ENCODE measurements around the gene MNAT1.

Gene MNAT1

DNA sequence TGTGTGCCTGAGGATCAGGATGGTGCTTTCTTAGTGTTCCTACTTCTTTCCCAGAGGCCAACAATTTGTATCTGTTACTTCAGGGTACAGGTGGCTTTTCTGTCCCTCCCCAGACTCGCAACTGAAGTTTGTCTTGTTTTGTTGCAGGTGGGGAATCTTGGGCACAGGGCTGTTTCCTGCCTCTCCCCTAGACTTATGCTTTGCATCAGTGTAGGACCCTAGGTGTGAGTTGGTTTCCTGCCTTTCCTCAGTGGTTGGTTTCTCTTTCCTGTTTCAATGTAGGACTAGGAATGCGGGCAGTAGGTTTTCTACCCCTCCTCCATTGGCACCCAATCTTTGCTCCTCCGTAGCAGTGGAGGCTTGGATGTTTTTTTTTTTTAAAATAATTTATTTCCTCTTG, 159.3 kb downstream of the MNAT1 start:
- DNase-seq: no peak

DNA sequence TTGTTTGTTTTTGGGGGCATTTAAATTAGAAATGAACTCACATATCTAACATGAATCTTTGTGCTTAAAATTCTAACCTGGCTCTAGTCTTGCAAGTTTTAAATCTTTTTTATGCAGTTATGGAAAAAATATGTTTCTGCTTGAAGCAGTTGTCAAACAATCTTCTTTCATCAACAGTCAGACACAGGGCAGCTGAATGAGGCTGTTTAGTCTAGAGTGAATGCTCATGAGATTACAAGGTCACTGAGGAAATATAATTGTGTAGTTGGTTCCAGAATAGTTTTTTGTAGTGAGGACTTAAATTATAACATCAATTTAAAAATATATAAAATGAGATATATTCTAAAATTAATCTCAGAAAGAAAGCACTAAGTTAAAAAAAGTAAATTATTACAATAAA, 169.8 kb downstream of the MNAT1 start:
- no peak for DNase-seq

DNA sequence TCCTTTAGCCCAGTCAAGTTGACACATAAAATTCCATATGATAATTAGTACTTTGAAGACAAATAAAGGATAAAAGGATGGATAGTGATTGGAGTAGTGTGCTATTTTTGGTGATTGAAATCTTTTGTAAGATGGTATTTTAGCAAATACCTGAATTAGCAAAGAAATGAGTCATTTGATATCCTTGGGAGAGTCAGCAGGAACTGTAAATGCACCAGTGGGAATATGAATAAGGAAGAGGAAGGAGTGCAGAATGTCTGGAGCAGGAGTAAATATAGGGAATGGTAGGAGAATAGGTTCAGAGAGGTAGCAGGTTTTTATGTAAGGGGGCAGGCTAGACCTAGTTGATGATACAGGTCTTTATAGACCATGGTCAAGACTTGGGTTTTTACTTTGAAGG, 171.4 kb downstream of the MNAT1 start:
- DNase-seq: no peak

DNA sequence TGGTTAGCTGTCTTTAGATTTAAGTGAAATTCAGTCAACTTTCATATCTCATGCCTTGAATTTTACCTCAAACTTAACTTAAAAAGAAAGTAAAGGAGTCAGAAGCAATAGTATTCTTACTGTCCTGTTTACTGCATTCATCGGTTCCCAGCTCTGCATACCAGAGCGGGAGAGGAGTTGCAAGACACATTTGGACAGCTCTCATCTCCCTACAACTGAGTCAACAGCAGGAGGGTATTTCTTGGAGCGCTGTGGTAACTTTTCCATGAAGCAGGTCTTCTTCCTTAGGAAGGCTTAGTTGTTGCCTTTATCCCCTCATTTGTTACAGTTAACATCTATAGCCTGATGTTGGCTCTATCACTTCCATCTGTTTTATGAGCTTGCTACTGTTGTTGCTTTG, 181.2 kb downstream of the MNAT1 start:
- DNase-seq: no peak

DNA sequence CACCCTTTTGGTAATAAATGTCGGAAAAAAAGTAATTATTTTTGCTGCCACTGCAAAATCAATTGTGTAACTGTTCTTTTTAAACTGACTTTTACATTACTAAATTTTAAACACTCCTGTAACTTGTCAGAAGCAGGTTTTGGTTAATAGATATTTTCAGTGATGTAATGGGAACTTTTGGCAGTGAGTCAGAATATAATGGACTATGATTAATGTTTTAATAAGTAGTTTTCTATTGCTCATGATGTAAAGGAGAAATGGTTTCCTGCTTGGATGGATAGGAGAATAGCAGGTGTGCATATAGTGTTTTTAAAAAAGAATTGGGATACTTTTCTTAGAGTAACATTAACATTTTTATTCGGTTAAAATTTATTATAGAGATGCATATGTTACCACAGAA, 187.5 kb downstream of the MNAT1 start:
- no peak for DNase-seq

DNA sequence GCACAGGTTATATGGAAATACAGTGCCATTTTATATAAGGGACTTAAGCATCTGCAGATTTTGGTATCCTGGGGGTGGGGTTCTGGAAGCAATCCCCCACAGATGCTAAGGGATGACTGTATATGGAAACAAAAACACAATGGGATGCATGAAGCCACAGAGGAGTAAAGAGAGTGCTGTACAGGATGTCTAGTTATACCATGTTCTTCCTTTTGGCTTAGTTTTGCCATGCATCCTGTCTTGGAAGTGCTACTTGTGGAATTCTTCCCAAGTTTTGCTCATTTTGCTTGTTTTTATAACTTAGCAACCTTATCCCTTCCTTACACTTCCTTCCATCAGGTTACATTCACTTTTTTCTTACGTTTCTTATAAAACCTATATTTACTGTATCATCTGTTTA, 190.7 kb downstream of the MNAT1 start:
- no peak for DNase-seq

DNA sequence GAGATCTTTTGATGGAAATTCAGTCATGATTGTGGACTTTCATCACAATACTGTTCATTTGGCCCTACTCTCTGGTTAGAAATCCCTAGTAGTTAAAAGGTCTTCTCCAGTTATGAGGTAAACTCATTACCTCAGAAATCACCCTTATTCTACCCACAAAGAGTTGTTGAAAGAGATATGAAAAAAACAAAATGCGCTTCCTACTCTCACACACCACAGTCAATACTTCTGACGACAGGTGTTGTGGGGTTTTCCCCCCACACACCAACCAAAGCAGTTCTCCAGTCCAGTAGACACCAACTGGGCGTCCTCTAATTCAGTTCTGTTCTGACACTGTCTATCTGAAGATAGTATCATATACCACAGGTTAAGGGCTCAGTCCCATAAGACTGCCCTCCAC, 191.4 kb downstream of the MNAT1 start:
- DNase-seq: no peak

DNA sequence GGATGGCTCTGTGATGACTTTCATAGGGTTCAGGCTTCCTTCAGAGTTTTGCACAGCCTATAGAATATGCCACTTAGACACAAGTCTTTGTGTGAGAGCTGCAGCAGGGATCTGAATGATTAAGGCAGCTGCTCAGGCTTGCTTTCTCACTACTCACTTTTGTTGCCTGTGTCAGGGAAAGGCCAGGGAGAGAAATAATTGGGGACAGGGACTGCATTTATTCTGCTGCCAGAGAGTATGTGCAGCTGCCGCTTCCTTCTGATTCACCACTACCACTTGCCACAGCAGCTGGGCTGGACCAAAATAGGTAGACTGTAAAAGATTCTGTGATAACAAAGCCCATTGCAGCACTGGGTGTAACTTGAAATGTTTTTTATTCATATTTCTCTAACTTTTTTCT, 196.7 kb downstream of the MNAT1 start:
- DNase-seq: peak; percentile 86 to 90

DNA sequence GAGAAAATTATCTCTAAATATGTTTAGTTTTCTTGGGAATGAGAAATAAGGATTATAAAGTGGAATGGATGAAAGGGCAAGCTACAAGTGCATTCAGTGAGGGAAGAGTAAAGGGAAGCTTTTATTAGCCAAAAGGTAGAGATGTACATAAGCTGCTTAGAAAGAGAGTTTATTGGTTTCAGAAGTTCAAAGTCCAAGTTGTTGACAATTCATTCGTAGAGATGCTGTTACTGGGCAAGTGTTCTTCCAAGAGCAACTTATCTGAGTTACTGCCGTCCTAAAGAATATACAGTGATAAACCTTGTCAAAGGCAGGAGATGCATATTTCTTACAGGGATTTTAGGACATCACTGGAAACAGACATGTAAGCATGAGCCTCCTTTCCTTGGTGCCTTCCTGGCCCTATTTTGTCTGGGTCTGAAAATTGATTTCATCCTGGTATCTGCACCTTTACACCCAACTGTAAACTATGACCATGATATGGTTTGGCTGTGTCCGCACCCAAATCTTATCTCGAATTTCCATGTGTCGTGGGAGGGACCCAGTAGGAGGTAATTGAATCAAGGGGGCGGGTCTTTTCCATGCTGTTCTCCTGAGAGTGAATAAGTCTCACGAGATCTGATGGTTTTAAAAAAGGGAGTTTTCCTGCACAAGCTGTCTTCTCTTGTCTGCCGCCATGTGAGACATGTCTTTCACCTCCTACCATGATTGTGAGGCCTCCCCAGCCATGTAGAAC, 199.5 kb downstream of the MNAT1 start:
- no peak for DNase-seq

DNA sequence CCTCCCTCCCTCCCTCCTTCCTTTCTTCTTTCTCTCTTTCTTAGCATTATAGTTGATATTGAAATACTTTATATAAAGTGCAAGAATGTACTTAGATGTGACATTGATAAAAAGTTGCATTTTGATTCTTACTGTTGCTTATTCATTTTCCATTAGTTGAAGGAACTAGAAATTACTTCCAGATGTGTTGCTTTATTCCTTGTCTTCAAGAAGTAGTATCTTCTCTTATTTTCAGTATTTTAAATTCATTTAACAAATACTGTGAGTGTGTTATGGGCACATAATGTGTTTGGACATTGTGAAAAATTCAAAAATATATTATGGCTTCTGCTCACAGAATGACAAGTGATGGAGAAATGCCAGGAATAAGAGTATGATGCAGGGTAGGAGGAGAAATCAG, 200.8 kb downstream of the MNAT1 start:
- no peak for DNase-seq

DNA sequence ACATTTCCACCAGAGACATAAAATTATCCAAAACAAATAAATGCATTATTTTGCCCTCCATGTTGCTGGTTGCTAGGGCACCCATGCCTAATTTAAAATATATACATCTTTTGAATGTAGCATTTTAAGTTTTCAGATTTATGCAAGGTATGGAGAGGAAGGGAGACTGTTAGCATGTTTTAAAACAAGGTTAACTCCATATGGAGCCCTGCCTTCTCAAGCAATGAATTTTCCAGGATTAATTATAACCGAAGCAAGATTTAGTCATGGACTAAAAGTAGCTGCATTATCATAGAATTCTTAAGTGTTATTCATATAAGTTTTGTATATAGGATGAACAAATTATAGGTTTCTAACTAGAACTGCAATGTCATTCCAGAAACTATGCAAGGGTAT, 209.1 kb downstream of the MNAT1 start:
- DNase-seq: no peak

DNA sequence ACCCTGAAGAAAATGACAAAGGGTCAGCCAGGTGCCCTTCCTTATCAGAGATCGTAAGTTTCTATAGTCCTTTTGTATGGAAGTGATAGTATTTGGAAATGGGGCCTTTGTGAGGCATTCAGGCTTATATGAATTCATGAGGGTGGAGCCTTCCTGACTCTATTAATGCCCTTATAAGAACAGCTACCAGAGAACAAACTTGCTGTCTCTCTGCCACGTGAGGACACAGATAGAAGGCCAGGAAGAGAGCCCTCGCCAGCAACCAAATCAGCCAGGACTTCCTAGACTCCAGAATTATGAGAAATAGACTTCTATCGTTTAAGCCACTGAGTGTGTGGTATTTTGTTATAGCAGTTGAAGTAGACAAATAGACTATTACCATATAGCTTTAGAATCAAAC, 209.6 kb downstream of the MNAT1 start:
- no peak for DNase-seq

DNA sequence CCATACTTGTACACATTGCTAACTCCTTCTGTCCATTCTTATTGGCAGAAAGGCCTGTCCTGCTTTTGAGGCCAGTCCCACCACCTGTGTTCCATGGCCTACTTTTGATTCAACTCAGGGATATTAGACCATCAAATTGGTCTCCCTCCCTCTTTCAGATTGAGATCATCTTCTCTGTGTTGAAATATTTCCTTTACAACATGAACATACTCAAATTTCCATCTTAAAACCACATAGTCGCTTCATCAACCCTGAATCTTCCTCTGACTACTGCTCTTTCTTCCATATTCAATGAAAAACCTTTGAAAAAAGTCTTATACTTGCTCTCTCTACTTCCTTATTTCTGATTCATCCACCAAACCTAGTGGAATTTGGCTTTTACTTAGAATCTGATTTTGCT, 211.4 kb downstream of the MNAT1 start:
- no peak for DNase-seq

DNA sequence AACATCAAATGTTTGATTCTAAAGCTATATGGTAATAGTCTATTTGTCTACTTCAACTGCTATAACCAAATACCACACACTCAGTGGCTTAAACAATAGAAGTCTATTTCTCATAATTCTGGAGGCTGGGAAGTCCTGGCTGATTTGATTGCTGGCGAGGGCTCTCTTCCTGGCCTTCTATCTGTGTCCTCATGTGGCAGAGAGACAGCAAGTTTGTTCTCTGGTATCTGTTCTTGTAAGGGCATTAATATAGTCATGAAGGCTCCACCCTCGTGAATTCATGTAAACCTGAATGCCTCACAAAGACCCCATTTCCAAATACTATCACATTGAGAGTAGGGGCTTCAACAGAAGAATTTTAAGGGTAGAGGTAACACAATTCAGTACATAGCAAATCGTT, 212.2 kb downstream of the MNAT1 start:
- no peak for DNase-seq

DNA sequence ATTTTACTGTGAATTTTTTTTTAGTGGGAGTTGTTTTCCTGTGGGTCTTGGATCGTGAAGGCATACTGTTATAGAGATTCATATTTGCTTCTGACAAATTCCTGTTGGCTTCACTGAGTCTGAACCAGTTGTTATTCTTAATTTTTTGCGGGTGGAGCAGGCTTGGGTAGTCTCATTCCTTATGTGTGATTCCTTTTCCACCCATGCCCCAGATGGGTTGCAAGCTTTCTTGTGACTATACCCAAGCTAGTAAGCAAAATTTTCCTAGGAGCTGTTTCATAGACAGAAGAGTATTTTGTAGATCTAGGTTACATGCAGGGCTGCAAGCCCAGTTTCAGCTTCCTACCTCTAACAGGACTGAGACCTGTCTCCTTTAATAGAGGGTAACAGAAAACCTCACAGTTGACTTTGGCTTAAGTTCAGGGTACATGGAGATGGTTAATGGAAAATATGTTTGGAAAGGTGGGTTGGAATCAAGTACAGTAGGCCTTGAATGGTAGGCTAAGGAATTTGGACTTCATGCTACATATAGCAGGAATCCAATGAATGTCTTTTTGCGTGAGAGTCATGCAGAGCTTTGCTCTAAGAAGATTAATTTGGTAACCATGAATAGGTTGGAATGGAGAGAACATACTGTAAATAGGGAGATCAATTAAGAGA, 217.3 kb downstream of the MNAT1 start:
- DNase-seq: no peak

DNA sequence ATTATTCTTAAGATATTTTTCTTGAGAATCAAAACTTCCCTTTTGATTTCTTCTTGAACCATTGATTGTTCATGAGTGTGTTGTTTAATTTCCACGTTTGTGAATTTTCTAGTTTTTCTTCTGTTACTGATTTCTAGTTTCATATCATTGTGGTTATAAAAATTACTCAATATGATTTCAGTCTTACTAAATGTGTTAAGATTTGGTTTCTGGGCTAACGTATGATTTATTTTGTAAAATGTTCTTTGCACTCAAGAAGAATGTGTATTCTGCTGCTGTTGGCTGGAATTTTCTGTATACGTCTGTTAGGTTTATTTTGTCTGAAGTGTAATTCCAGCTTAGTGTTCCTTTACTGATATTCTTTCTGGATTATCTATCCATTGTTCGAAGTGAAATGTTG, 221.6 kb downstream of the MNAT1 start:
- no peak for DNase-seq

DNA sequence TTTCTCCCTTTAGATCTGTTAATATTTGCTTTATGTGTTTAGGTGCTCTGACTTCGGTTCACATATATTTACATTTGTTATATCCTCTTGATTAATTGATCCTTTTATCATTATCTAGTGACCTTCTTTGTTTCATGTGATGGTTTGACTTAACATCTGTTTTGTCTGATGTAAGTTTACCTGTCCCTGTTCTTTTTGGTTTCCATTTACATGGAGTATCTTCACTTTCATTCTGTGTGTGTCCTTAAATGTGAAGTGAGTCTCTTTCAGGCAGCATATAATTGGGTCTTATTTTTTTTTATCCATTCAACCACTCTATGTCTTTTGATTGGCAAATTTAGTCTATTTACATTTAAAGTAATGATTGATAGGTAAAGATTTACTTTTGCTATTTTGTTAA, 222.1 kb downstream of the MNAT1 start:
- DNase-seq: no peak

DNA sequence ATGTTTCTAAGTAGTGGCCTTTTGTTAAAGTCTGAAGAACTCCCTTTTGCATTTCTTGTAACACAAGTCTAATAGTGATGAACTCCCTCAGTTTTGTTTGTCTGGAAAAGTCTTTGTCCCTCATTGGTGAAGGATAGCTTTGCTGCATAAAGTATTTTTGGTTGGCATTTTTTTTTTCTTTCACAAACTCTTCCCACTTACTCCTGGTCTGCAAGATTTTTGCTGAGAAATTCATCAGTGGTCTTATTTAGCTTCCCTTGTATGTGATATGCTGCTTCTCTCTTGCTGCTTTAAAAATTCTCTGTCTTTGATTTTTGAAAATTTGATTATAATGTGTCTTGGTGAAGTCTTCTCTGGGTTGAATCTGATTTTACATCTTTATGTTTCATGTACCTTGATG, 223.6 kb downstream of the MNAT1 start:
- no peak for DNase-seq

DNA sequence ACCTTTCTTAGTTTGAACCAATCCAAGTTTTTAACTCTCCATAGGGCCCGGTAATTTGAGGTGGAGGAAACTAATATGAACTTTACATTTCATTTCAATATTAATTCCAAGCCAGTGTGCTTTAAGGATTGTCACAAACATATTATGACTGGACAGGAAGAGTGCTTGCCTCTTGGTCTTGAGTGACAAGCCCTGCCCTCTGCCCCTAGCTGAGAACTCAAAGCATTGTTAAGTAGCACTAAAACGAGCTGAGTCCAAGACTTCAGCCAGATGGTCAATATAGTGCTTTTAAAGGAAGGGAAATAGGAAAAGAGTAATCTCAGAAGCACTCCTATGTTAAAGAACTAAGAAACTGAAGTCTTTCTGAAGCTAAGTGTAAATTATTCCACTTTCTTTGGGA, 229.2 kb downstream of the MNAT1 start:
- DNase-seq: no peak

DNA sequence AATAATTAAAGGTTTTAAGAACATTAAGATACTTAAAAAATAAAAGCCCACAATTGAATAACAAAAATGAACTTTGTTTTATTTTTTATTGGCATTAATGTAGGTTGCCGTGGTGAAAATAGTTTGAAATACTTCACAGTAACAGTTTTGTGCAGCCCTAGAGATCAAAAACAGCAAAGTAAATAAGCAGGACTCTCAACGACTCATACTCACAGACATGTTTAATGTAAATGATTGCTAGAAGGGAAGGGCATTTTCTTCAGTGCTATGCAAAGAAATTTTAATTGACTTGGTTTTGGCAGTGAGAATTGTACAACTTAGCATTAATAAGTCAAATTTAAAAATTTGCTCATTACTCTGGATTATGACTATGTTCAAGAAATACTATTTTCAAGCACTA, 230.3 kb downstream of the MNAT1 start:
- DNase-seq: no peak

DNA sequence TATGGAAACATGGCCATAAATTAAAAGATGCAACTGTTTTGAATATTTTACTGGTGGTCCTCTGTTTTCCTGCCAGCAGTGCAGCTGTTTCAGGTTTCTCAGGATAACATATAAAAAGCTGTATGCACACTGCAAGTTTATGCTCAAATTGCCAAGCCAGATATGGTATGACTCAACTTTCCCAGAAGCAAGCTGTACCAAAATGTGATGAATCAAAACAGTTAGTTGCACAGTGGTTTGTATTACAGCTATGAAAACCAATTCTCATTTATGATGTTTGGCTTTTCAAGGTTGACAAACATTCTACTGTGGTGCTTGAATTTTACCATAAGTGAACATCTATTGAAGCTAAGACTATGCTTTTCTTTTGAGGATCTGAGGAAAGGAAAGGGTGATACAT, 230.8 kb downstream of the MNAT1 start:
- DNase-seq: no peak

DNA sequence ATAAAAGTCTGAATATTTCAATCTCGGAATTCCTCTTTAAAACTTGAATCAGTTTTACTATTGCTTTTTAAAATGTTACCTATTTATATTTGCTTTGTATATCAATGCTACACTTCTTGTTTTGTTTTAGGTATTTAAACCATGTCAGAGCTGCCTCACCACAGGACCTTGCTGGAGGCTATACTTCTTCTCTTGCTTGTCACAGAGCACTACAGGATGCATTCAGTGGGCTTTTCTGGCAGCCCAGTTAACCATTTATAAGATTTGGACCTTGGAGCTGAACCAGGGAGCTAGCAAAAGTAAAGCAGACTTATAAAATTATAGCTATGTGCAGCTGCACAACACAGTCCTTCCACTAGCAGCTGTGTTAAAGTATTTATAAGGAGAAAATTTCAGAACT, 233.5 kb downstream of the MNAT1 start:
- no peak for DNase-seq

DNA sequence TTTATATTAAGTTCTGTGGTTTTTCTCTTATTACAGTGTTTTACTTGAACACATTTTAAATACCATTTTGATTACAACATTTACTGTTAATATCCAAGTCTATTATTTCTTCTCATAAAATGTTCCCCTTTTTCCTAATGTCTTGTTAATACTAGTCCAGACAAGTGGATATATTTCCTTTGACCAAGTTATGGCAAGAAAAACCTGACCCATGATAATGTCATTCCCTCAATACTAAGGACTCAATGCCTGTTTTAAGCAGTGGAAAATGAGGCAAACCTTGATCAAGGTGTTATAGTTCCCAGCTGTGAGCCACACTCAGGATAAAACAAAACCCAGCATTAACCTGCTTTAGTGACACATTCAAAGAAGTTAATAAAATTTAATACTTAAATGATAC, 234.1 kb downstream of the MNAT1 start:
- DNase-seq: no peak

DNA sequence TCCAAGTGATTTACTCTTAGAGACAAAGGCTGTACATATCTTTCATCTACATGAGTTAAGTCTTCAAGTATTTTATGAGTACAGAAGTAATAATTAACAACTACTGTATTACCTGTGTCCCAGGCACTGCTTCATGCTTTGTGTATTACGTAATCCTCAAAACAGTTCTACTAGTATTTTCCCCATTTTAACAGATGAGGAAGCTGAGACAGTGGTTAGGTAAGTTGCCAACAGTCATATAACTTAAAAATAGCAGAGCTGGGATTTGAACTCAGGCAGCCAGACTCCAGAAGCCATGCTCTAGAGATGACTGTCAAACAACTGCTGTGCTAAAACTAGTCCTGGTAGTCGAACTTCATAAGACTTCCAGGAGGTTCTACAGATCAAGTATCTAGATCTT, 235.6 kb downstream of the MNAT1 start:
- no peak for DNase-seq

DNA sequence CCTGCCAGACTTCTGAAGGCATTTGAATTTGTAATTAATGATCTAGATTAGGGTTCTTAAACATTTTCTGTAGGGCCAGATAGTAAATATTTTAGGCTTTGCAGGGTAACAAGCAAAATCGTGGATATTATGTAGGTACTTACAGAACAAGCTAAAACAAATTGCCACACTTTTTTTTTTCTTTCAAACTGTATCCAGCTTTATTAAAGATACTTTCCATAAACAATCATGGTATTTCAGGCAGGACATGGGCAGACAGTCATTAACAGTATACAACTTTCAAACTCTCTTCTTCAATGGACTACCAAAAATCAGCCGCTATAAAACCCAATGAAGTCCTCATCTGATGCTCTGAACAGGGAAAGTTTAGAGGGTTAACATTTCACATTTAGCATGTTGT, 236.7 kb downstream of the MNAT1 start:
- DNase-seq: no peak
